ENCODE results near the gene DOCK6.

The DOCK6 gene

GRCh38 chr19:11209839-11210655 is 52.3 kb downstream of the DOCK6 start:
- no peak for TF ChIP-seq CTCF (IDR thresholded peaks at IDR 0.05; ENCODE audit: borderline replicate concordance, insufficient read depth, low read depth, low read length)
- no peak overlapping the region for H3K4me3 ChIP-seq (ENCODE audit: low read depth, low read length)

GRCh38 chr19:11208561-11209471 is 53.5 kb downstream of the DOCK6 start:
- no peak overlapping the region for H3K4me3 ChIP-seq (ENCODE audit: low read depth, low read length)
- TF ChIP-seq CTCF (IDR thresholded peaks at IDR 0.05; ENCODE audit: borderline replicate concordance, insufficient read depth, low read depth, low read length), result no peak

GRCh38 chr19:11205939-11206570 is 56.3 kb downstream of the DOCK6 start:
- no peak for TF ChIP-seq CTCF (IDR thresholded peaks at IDR 0.05; ENCODE audit: borderline replicate concordance, insufficient read depth, low read depth, low read length)
- H3K4me3 ChIP-seq (ENCODE audit: low read depth, low read length), result no peak overlapping the region

DNA sequence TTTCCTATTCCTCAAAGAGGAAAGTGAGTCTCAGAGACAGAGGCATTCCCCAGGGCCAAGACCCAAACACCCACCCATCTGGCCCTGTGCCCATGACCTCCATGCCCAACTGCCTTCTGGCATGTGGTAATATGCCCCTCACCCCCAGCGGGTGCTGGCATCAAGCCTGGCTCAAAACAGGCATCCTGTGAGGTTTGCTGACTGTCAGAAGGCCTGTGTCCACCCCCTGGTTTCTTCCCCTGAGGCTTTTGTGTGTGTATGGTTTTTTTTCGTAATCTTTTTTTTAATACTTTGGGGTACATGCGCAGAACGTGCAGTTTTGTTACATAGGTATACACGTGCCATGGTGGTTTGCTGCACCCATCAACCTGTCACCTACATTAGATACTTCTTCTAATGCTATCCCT is 57.4 kb downstream of the DOCK6 start:
- no peak for TF ChIP-seq CTCF (IDR thresholded peaks at IDR 0.05; ENCODE audit: borderline replicate concordance, insufficient read depth, low read depth, low read length)
- no peak overlapping the region for H3K4me3 ChIP-seq (ENCODE audit: low read depth, low read length)

DNA sequence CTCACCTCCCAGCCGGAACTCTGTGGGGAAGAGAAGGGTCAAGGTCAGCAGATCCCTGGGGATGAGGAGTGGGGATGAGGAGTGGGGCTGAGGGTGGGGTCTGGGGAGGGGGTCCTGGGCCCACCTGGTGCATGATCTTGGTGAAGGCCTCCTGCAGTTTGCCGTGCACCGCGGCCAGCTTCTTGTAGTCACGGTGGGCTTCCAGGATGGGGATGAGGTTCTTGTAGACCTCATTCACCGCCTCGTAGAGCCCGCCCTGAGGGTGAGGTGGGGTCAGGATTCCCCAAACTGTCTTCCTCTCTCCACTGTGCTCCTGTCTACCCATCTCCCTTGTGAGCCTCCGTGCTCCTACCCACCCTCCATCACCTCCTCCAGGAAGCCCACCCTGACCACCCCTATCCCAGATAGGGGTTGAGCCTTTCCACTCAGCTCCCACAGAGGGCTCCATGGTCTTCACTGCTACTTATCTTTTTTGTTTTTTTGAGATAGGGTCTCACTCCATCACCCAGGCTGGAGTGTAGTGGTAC is 58.2 kb downstream of the DOCK6 start:
- H3K4me3 ChIP-seq (ENCODE audit: low read depth, low read length), result no peak overlapping the region
- TF ChIP-seq CTCF (IDR thresholded peaks at IDR 0.05; ENCODE audit: borderline replicate concordance, insufficient read depth, low read depth, low read length), result no peak

DNA sequence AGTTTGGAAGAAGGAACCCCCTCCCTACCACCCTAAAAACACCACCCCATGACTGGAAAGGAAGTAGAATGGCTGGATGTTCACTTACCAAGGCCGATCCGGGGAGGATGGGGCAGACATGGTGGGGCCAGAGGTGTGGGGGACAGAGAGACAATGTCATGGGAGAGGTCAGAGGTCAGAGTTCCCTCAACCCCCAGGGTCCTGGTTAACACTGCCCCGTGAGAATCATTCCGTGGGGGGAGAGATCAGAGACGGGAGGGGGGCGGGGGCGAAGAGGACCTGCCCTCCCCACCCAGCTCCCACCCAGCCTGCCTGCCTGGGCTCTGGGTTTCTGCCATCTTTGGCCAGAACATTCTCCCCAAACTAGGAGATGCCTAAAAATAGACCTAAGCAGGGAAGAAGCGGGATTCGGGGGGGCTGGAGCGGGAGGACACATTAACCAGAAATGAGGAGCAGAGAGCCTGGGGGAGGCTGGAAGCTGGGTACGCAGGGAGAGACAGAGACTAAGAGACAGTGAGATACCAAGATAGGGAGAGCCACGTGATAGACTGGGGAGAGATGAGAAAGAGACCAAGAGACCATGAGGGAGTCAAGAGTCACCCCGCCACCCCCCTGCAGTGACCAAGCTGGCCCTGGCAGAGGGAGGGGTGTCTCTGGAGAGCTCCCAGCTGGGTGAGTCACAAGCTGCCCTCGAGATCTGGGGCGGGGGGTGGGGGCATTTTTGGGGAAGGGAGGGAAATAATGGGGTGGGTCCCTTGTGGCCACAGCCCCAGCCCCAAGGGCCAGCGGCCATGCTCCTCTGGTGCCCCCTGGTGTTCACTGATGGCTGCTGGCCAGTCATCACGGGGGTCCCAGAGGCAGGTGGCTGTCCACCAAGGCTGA is 58.9 kb downstream of the DOCK6 start:
- peak; percentile 80 for TF ChIP-seq CTCF (IDR thresholded peaks at IDR 0.05; ENCODE audit: borderline replicate concordance, insufficient read depth, low read depth, low read length)
- H3K4me3 ChIP-seq (ENCODE audit: low read depth, low read length), result no peak overlapping the region
